Effector memory CD8-positive, alpha-beta T cell (primary cell): ENCODE results near the gene CDH10.

Experiments used
- ATAC-seq: fragments of 150-1000 bp; cut with Tn5 transposase; replicated peaks from 2 replicates; pipeline ENCODE4 v1.10.0; 2021; ENCODE audit warnings: mild to moderate bottlenecking, moderate library complexity
- DNase-seq, 3 experiments: peaks; one replicate each; pipeline ENCODE4 v3.0.0; 2021
- H3K27ac Mint-ChIP-seq, 2 donors: one replicate each; pipeline ENCODE4 v1.8.0; 2022; ENCODE audit warnings: mild to moderate bottlenecking in 2 of 2, mixed read lengths in 2 of 2, moderate library complexity in 2 of 2
- H3K27me3 Mint-ChIP-seq, 2 donors: one replicate each; pipeline ENCODE4 v1.8.0; 2022; ENCODE audit warnings: mixed read lengths in 2 of 2
- H3K36me3 Mint-ChIP-seq: one replicate; pipeline ENCODE4 v1.8.0; 2022; ENCODE audit warnings: mild to moderate bottlenecking, moderate library complexity, mixed read lengths; ENCODE audit not compliant: insufficient read depth
- H3K4me1 Mint-ChIP-seq, 2 donors: one replicate each; pipeline ENCODE4 v1.8.0; 2022; ENCODE audit warnings: low read depth in 2 of 2, mixed read lengths in 2 of 2
- H3K4me3 Mint-ChIP-seq, 2 donors: one replicate each; pipeline ENCODE4 v1.8.0; 2022; ENCODE audit warnings: mild to moderate bottlenecking in 2 of 2, mixed read lengths in 2 of 2, moderate library complexity in 2 of 2
- H3K9me3 Mint-ChIP-seq, 2 donors: one replicate each; pipeline ENCODE4 v1.8.0; 2022; ENCODE audit warnings: mixed read lengths in 2 of 2

Gene CDH10

GRCh38 chr5:24630918-24631317, 13.9 kb downstream of the CDH10 start:
- no peaks in the 10 kb centered on the region for H3K36me3 Mint-ChIP-seq
- no peak for ATAC-seq
- H3K9me3 Mint-ChIP-seq: peaks cover 0 to 3% of the 10 kb centered on the region in 2 donors
- H3K27ac Mint-ChIP-seq: no peak overlapping the region
- no peak for DNase-seq
- no peaks in the 10 kb centered on the region for H3K27me3 Mint-ChIP-seq
- no peaks in the 10 kb centered on the region for H3K4me1 Mint-ChIP-seq
- H3K4me3 Mint-ChIP-seq: no peak overlapping the region

- no peaks in the 10 kb centered on the region for H3K9me3 Mint-ChIP-seq
- no peak for DNase-seq
- H3K27ac Mint-ChIP-seq: no peak overlapping the region
- ATAC-seq: no peak
- no peaks in the 10 kb centered on the region for H3K27me3 Mint-ChIP-seq
- no peaks in the 10 kb centered on the region for H3K36me3 Mint-ChIP-seq
- H3K4me3 Mint-ChIP-seq: no peak overlapping the region
- H3K4me1 Mint-ChIP-seq: no peaks in the 10 kb centered on the region
Observed at GRCh38 chr5:24629798-24630197, 15.0 kb downstream of the CDH10 start.

- Mint-ChIP-seq H3K36me3 (no peaks in the 10 kb centered on the region), H3K27ac (no peak overlapping the region), H3K4me1 (no peaks in the 10 kb centered on the region)
Observed at GRCh38 chr5:24624872-24625271, 19.9 kb downstream of the CDH10 start.

GRCh38 chr5:24623624-24624023, 21.2 kb downstream of the CDH10 start:
- no peaks in the 10 kb centered on the region for H3K36me3 Mint-ChIP-seq
- H3K4me3 Mint-ChIP-seq: no peak overlapping the region
- no peak for DNase-seq
- ATAC-seq: no peak
- no peak overlapping the region for H3K27ac Mint-ChIP-seq
- no peaks in the 10 kb centered on the region for H3K9me3 Mint-ChIP-seq
- H3K27me3 Mint-ChIP-seq: no peaks in the 10 kb centered on the region
- H3K4me1 Mint-ChIP-seq: no peaks in the 10 kb centered on the region

More at GRCh38 chr5:24624872-24625271, 19.9 kb downstream of the CDH10 start:
- no peaks in the 10 kb centered on the region for H3K27me3 Mint-ChIP-seq
- H3K4me3 Mint-ChIP-seq: no peak overlapping the region
- no peaks in the 10 kb centered on the region for H3K9me3 Mint-ChIP-seq
- no peak for DNase-seq
- no peak for ATAC-seq

GRCh38 chr5:24623031-24623430, 21.7 kb downstream of the CDH10 start:
- DNase-seq (no peak), ATAC-seq (no peak)
- no peak overlapping the region for H3K27ac Mint-ChIP-seq
- no peaks in the 10 kb centered on the region for H3K36me3 Mint-ChIP-seq
- H3K9me3 Mint-ChIP-seq: no peaks in the 10 kb centered on the region
- H3K27me3 Mint-ChIP-seq: no peaks in the 10 kb centered on the region
- no peaks in the 10 kb centered on the region for H3K4me1 Mint-ChIP-seq
- H3K4me3 Mint-ChIP-seq: no peak overlapping the region

- no peaks in the 10 kb centered on the region for H3K36me3 Mint-ChIP-seq
- H3K27ac Mint-ChIP-seq: no peak overlapping the region
- no peaks in the 10 kb centered on the region for H3K4me1 Mint-ChIP-seq
- H3K27me3 Mint-ChIP-seq: no peaks in the 10 kb centered on the region
- no peak overlapping the region for H3K4me3 Mint-ChIP-seq
- H3K9me3 Mint-ChIP-seq: peaks cover 0 to 2% of the 10 kb centered on the region in 2 donors
- no peak for ATAC-seq
- DNase-seq: no peak
Observed at GRCh38 chr5:24621792-24622191, 23.0 kb downstream of the CDH10 start.

- ATAC-seq: no peak
- no peak overlapping the region for H3K4me3 Mint-ChIP-seq
- DNase-seq: no peak
- no peaks in the 10 kb centered on the region for H3K4me1 Mint-ChIP-seq
- no peak overlapping the region for H3K27ac Mint-ChIP-seq
- no peaks in the 10 kb centered on the region for H3K36me3 Mint-ChIP-seq
- peaks cover 0 to 6% of the 10 kb centered on the region in 2 donors for H3K9me3 Mint-ChIP-seq
- no peaks in the 10 kb centered on the region for H3K27me3 Mint-ChIP-seq
Observed at GRCh38 chr5:24616566-24616965, 28.2 kb downstream of the CDH10 start.

GRCh38 chr5:24615159-24615558, 29.6 kb downstream of the CDH10 start:
- H3K4me1 Mint-ChIP-seq: no peaks in the 10 kb centered on the region
- H3K36me3 Mint-ChIP-seq: no peaks in the 10 kb centered on the region
- H3K27ac Mint-ChIP-seq: no peak overlapping the region
- ATAC-seq (no peak), DNase-seq (no peak)
- no peaks in the 10 kb centered on the region for H3K27me3 Mint-ChIP-seq
- H3K9me3 Mint-ChIP-seq: peaks cover 0 to 7% of the 10 kb centered on the region in 2 donors
- no peak overlapping the region for H3K4me3 Mint-ChIP-seq

- no peak for ATAC-seq
- H3K27me3 Mint-ChIP-seq: no peaks in the 10 kb centered on the region
- no peak overlapping the region for H3K4me3 Mint-ChIP-seq
- peaks cover 12% of the 10 kb centered on the region in 2 donors for H3K9me3 Mint-ChIP-seq
- no peak overlapping the region for H3K27ac Mint-ChIP-seq
- no peak for DNase-seq
- H3K4me1 Mint-ChIP-seq: no peaks in the 10 kb centered on the region
- H3K36me3 Mint-ChIP-seq: no peaks in the 10 kb centered on the region
Observed at GRCh38 chr5:24609706-24610105, 35.1 kb downstream of the CDH10 start.

DNA sequence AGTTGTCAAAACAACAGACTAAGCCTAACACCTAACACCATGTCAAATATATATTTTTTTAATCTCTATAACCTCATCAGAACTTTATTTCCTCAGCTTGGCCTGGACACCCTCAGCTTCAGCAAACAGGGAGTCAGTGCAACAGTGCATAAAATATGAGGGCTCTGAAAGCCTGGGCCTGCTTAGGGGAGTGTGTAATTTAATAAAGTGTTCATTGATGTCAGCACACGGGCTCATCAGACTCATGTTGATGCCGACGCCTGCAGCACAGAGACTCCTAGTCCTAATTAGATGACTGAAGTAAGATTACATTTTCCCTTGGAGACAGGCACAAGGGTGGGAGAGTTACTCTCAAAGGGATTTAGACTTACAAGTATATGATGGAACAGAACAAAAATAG, 37.8 kb downstream of the CDH10 start:
- no peaks in the 10 kb centered on the region for H3K36me3 Mint-ChIP-seq

GRCh38 chr5:24602188-24602587, 42.6 kb downstream of the CDH10 start:
- H3K27me3 Mint-ChIP-seq: no peaks in the 10 kb centered on the region
- peaks cover 0 to 7% of the 10 kb centered on the region in 2 donors for H3K9me3 Mint-ChIP-seq
- no peak for DNase-seq
- no peak overlapping the region for H3K27ac Mint-ChIP-seq
- ATAC-seq: no peak
- no peaks in the 10 kb centered on the region for H3K36me3 Mint-ChIP-seq
- H3K4me1 Mint-ChIP-seq: no peaks in the 10 kb centered on the region
- H3K4me3 Mint-ChIP-seq: no peak overlapping the region

More for the DNA sequence above, 37.8 kb downstream of the CDH10 start:
- ATAC-seq (no peak), DNase-seq (no peak)
- Mint-ChIP-seq H3K4me1 (no peaks in the 10 kb centered on the region), H3K27ac (no peak overlapping the region), H3K27me3 (no peaks in the 10 kb centered on the region), H3K4me3 (no peak overlapping the region), H3K9me3 (peaks cover 12% of the 10 kb centered on the region in 2 donors)

- Mint-ChIP-seq H3K27ac (no peak overlapping the region), H3K27me3 (no peaks in the 10 kb centered on the region), H3K36me3 (no peaks in the 10 kb centered on the region), H3K4me3 (no peak overlapping the region), H3K4me1 (no peaks in the 10 kb centered on the region), H3K9me3 (peaks cover 0 to 7% of the 10 kb centered on the region in 2 donors)
- DNase-seq: no peak
- ATAC-seq: no peak
Observed at GRCh38 chr5:24598956-24599355, 45.8 kb downstream of the CDH10 start.

DNA sequence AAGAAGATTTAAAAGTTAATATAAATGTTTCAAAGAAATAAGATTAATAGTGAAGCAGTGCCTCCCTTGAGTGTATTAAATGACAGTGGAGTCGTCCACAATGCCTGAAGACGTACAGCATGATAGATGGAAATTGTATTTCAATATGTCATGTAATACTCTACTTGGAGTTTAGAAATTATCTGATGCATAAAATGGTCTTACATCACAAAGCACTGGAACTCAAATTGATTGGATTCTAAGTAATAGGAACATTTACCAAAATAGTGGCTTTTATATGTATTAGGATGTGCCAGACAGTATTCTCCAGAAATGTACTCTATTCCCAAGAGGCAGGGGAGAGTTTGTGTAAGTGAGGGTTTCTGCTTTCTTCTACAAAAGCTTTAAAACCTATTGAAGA, 49.4 kb downstream of the CDH10 start:
- no peaks in the 10 kb centered on the region for H3K4me1 Mint-ChIP-seq
- ATAC-seq (no peak), DNase-seq (no peak)
- no peak overlapping the region for H3K27ac Mint-ChIP-seq
- no peak overlapping the region for H3K4me3 Mint-ChIP-seq
- H3K36me3 Mint-ChIP-seq: no peaks in the 10 kb centered on the region
- H3K9me3 Mint-ChIP-seq: peaks cover 0 to 5% of the 10 kb centered on the region in 2 donors
- H3K27me3 Mint-ChIP-seq: no peaks in the 10 kb centered on the region

- H3K4me3 Mint-ChIP-seq: no peak overlapping the region
- no peaks in the 10 kb centered on the region for H3K4me1 Mint-ChIP-seq
- no peak for ATAC-seq
- H3K27me3 Mint-ChIP-seq: no peaks in the 10 kb centered on the region
- no peaks in the 10 kb centered on the region for H3K36me3 Mint-ChIP-seq
- no peak overlapping the region for H3K27ac Mint-ChIP-seq
- no peak for DNase-seq
- H3K9me3 Mint-ChIP-seq: peaks cover 0 to 4% of the 10 kb centered on the region in 2 donors
Observed at GRCh38 chr5:24591426-24591825, 53.4 kb downstream of the CDH10 start.

DNA sequence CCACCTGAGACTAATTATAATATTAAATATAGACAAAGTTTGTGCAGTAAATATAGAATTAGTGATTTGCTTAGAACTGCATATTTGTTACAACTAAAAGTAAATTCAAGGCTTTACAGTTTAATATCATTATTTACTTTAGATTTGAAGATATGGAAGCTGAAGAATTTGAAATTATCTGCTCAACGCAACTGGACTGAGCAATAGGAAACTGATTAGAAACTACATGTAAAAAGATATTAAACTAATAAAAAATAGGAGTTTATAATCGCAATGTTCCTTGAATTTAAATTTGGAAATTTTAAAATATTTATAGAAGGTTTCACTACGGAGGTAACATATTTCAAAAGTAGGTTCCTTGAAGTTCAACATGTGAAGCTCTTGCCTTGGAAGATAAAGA, 55.2 kb downstream of the CDH10 start:
- no peaks in the 10 kb centered on the region for H3K27me3 Mint-ChIP-seq
- H3K9me3 Mint-ChIP-seq: peaks cover 0 to 4% of the 10 kb centered on the region in 2 donors
- no peak overlapping the region for H3K27ac Mint-ChIP-seq
- no peak for DNase-seq
- no peak overlapping the region for H3K4me3 Mint-ChIP-seq
- ATAC-seq: no peak
- no peaks in the 10 kb centered on the region for H3K4me1 Mint-ChIP-seq
- no peaks in the 10 kb centered on the region for H3K36me3 Mint-ChIP-seq
